GM10266 (cell line): ENCODE data around the gene UBTD2.
"Not testable (repeated sequence)": the region's sequence is repeated elsewhere in the genome, so short reads cannot be mapped to it uniquely, and the experiment has no call there.

Experiments
- DNase-seq: peaks from one replicate; pipeline ENCODE4 v3.0.0; 2012; ENCODE audit errors: extremely low spot score
- CTCF ChIP-seq: IDR thresholded peaks from 2 replicates; pipeline ENCODE4 v1.5.1; 2012; ENCODE audit warnings: mild to moderate bottlenecking, low read depth; ENCODE audit not compliant: control insufficient read depth, insufficient read depth; ENCODE audit errors: missing control alignments

Gene UBTD2

GRCh38 chr5:172283020-172283861, at the start of gene UBTD2:
TSS of gene UBTD2 (minus strand) at chr5:172283764. CDS start at chr5:172283665, 99 bp downstream.
- peak; percentile 94 for DNase-seq
- peak; percentile 67 for TF ChIP-seq CTCF

GRCh38 chr5:172326901-172327300, 43.3 kb upstream of the UBTD2 start:
- not testable (repeated sequence) for DNase-seq

- DNase-seq = no peak
- TF ChIP-seq CTCF = no peak
These were observed 41.9 kb upstream of the UBTD2 start for GRCh38 chr5:172325452-172325851.

GRCh38 chr5:172322028-172322965, 38.7 kb upstream of the UBTD2 start:
- TF ChIP-seq CTCF = no peak
- DNase-seq = peak; percentile 51

- TF ChIP-seq CTCF = no peak
- DNase-seq = no peak
These were observed 38.0 kb upstream of the UBTD2 start for GRCh38 chr5:172321593-172321992.

- no peak for DNase-seq
- TF ChIP-seq CTCF = no peak
These were observed 36.3 kb upstream of the UBTD2 start for GRCh38 chr5:172319708-172320441.
